GM18499 (cell line): ENCODE data around the gene GSTA1.
"Not testable (repeated sequence)": the region's sequence is repeated elsewhere in the genome, so short reads cannot be mapped to it uniquely, and the experiment has no call there.

Source experiments
- ATAC-seq: cut with Tn5 transposase; IDR thresholded peaks from one replicate; pipeline ENCODE4 v1.9.1; 2021; ENCODE audit warnings: moderate number of reproducible peaks; ENCODE audit not compliant: insufficient read depth, unreplicated experiment

The GSTA1 gene

DNA sequence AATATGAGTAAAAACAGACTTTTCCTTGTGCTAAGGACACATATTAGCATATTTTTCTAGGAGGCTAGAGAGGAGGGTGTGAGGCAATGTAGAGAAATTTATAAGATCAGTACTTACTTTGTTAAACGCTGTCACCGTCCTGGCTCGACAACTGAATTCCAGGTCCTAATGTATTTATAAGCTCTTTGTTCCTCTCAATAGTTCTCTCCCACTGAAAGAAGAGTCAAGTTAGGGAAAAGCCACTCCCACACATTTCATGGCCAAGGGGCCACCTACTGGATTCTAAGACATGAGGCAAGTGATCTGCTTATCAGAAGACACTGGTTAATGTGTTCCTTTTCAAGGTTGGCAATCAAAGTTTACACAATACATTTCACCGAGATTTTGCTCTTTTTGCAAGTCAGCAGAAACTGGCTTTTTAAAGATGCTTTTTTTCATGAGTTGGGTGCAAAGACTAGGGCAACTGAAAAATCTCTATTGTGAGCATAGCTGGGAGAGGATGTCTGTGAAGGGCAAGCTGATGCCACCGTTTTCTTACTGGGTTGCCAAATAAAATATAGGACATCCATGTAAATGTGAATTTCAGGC lies at the start of gene GSTA1:
Gene GSTA1 (minus strand): TSS at position 149 of the 588 bp plus-strand sequence. CDS start 4,549 bp downstream, outside the sequence.
- not testable (repeated sequence) for ATAC-seq

GRCh38 chr6:52849137-52849536 lies 45.5 kb upstream of the GSTA1 start:
- ATAC-seq: no peak

- no peak for ATAC-seq
Observed at GRCh38 chr6:52846002-52846401, 42.4 kb upstream of the GSTA1 start.

DNA sequence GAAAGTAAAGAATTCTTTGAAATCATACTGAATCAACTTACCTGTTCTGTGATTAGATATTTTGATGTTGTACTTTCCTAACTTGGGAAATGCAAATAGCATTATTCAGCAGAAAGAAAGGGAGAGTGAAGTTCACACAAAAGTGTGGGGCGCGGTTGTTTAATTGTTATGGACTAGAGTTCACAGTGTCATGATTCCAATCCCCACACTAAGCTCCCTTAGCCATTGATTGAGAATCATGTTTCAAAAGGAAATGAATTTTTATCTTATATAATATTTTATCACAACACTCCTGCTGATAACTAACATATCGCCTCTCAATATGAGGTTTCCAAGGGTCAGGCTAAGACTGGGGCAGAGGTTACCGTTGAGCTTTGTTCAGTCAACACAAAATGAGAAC lies 40.0 kb upstream of the GSTA1 start:
- ATAC-seq: no peak

DNA sequence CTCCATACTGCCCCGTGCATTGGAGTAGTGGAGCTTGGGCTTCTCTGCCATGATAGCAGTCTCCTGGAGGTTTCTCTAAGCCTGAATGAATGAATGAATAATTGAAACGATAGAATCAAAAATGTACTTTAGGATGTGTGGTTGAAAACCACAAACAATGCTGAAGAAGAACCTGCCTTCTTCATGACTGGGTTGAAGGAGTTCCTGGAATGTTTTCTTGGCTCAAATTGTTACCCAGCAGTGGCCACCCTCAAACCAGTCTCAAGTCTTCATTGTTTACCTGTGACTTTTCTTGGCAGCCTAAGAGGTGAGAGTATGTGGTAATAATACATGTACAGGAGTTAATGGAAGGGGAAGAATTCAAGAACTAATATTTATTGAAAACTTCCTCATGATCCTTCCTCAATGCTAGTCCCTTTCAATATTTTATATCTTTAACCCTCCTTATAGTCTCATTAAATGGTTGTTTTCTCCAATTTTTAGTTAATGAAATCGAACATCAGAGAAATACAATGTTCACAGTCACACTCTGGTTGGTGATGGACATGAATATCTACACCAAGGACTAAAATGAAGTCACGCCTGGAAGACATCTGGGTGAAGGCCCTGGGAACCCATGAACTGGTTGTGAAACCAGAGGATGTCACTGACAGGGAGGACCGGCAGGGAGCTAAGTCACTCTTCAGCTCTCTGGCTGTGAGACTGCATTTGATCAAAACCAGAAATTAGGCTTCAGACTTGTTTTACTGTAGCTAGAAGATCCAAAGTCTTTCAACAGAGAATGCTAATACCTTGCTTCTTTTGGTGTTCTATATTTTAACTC lies 37.4 kb upstream of the GSTA1 start, which contains the start of gene GSTA5:
Gene GSTA5 (minus strand): TSS at position 51 of the 823 bp plus-strand sequence.
- ATAC-seq: no peak

DNA sequence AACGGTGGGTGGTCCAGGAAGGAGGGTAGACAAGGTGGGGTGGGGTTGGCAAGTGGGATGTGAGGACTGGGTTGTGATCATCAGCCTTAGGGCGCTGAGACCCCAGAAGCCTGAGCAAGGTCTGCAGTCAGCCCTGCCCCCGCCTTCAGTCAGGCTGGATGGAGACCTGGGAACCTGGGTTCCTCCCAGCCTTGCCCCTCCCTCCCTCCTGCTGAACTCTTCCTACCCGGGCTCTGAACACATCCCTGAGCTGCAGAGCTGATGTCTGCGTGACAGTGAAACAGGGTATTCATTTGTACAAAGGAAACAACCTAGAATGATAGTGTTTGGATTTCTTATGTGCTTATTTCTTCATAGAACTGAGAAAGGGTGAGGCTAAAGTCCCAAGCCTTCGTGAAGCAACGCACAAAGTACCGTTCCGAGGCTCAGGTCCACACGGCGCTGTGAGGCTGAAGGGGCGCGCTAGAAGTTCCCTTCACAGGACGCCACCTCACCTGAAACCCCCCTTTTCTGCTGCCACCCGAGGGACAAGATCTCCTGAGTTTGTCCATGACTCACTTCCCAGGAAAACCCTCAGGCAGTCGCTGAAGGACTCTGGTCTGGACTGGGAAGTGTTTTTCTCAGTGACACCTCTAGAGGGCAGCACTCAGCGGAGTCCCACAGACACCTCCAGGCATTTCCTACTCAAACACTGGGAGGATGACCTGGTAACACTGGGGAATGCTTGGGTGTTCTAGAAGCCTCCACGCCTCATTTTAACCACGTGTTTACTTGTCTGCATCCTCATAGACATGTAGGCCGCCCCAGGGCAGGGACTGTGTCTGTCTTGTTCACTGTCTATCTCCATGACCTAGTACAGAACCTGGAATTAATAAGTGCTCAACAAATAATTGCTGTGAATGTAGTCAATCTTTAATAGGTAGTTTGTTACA lies 35.8 kb upstream of the GSTA1 start:
- ATAC-seq: no peak

DNA sequence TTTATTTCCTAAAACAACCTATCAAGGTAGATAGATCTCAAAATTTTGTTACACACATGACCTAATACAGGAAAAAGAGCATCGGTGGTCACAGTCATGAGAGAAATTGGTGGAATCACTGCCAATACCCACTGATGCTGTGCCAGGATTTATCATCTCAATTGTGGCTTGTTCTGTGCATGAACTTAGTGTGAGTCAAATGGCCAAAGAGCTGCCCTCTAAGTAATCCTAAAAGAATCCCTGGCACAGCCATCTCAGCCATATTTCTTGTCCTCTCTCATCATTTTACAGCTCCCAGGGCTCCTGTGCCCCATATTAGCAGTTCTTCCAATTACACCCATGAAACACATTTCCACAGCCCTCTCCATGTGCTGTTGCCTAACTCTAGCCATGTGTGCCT lies 30.9 kb upstream of the GSTA1 start:
- no peak for ATAC-seq

- not testable (repeated sequence) for ATAC-seq
Observed at GRCh38 chr6:52830869-52831268, 27.3 kb upstream of the GSTA1 start.

GRCh38 chr6:52829046-52829817 lies 25.6 kb upstream of the GSTA1 start:
- ATAC-seq: no peak

DNA sequence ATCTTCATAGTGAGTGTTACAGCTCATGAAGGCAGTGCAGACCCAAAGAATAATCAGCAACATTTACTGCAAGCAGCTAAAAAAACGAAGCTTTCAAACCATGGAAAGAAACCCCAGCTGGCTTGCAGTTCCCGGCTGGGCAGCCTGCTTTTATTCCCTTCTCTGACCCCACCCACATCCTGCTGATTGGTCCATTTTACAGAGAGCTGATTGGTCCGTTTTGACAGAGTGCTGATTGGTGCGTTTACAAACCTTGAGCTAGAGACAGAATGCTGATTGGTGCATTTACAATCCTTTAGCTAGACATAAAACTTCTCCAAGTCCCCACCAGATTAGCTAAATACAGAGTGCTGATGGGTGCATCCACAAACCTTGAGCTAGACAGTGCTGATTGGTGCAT lies 25.0 kb upstream of the GSTA1 start:
- not testable (repeated sequence) for ATAC-seq

- not testable (repeated sequence) for ATAC-seq
Observed at GRCh38 chr6:52827073-52827783, 23.6 kb upstream of the GSTA1 start.

DNA sequence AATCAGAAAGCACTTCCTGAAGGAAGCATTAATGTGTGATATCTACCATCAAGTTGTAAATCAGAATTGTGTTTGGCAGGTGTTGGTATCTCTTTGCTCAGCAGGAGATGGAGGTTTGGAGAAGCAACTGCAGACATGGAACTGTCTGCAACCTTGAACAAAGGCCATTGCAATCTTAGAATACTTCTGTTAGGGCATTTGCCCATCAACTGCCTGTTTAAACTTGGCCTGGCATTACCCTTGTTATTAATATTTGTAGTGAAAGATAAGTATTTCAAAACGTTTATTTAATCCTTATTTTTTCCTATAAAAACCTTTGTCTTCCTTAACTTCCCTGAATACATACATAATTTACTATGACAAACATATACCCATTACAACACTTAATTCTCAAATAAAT lies 22.9 kb upstream of the GSTA1 start:
- ATAC-seq: no peak

- ATAC-seq: not testable (repeated sequence)
Observed at GRCh38 chr6:52825900-52826459, 22.4 kb upstream of the GSTA1 start.

DNA sequence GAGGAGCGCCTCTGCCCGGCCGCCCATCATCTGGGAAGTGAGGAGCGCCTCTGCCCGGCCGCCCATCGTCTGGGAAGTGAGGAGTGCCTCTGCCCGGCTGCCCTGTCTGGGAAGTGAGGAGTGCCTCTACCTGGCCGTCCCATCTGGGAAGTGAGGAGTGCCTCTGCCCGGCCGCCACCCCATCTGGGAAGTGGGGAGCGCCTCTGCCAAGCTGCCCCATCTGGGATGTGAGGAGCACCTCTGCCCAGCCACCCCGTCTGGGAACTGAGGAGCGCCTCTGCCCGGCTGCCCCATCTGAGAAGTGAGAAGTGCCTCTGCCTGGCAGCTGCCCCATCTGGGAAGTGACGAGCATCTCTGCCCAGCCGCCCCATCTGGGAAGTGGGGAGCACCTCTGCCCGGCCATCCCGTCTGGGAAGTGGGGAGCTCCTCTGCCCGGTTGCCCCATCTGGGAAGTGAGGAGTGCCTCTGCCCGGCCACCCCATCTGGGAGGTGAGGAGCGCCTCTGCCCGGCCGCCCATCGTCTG lies 21.7 kb upstream of the GSTA1 start:
- not testable (repeated sequence) for ATAC-seq

DNA sequence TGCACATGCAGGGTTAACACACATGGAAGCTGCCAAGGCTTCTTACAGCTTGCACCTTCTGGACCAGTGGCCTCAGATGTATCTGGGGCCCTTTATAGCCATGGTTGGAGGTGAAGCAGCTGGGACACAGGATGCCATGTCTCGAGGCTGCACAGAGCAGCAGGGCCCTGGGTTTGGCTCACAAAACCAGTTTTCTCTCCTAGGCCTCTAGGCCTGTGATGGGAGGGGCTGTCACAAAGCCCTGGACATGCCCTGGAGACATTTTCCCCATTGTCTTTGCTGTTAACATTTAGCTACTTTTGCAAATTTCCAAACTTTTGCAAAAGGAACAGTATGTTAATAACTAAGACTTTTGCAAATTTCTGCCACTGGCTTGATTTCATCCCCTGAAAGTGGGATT lies 18.2 kb upstream of the GSTA1 start:
- ATAC-seq: no peak

GRCh38 chr6:52820198-52820597 lies 16.6 kb upstream of the GSTA1 start:
- no peak for ATAC-seq

GRCh38 chr6:52815167-52816092 lies 11.8 kb upstream of the GSTA1 start:
- ATAC-seq: no peak

GRCh38 chr6:52814545-52814944 lies 10.9 kb upstream of the GSTA1 start:
- not testable (repeated sequence) for ATAC-seq
